ENCODE data around the gene SORCS2.

The SORCS2 gene

DNA sequence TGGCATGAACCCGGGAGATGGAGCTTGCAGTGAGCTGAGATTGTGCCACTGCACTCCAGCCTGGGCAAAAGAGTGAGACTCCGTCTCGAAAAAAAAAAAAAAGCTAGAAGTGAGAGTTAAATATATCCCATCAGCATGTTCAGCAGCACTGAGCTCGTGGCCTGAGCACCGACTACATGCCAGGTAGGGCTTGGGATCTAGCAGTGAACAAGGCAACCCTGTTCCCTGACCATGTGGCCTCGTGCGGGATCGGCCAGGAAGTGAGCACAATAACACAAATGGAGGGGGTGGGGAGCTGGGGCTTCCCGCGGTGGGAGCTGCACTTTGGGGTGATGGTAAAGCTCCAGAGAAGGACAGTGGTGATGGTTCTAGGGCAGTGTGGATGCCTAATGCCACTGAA lies 436.1 kb downstream of the SORCS2 start:
- Histone ChIP-seq H3K4me2 (ENCODE audit: low read length) (no peak overlapping the region), H3K27me3 (ENCODE audit: control insufficient read depth, low read length) (no peaks in the 10 kb centered on the region), H3K4me3 (ENCODE audit: low read length) (no peak overlapping the region), H3K27ac (ENCODE audit: low read depth, low read length) (no peak overlapping the region), H3K36me3 (ENCODE audit: control insufficient read depth, low read length) (no peaks in the 10 kb centered on the region), H3K9me2 (replicated peaks; ENCODE audit: control insufficient read depth, low read length) (no peaks in the 10 kb centered on the region), H3K79me2 (ENCODE audit: control insufficient read depth, low read length) (no peaks in the 10 kb centered on the region), H4K20me1 (ENCODE audit: control insufficient read depth, insufficient read depth, low read depth, low read length) (no peaks in the 10 kb centered on the region), H3K9me3 (ENCODE audit: control insufficient read depth, insufficient read depth, low read length) (no peaks in the 10 kb centered on the region), H3K4me1 (ENCODE audit: control insufficient read depth, low read length) (no peaks in the 10 kb centered on the region), H3F3A (ENCODE audit: control insufficient read depth, insufficient read depth) (no peaks in the 10 kb centered on the region)
- no peak for TF ChIP-seq EZH2phosphoT487 (IDR thresholded peaks at IDR 0.05; ENCODE audit: borderline replicate concordance, low read length)
- TF ChIP-seq, protein P1, sequence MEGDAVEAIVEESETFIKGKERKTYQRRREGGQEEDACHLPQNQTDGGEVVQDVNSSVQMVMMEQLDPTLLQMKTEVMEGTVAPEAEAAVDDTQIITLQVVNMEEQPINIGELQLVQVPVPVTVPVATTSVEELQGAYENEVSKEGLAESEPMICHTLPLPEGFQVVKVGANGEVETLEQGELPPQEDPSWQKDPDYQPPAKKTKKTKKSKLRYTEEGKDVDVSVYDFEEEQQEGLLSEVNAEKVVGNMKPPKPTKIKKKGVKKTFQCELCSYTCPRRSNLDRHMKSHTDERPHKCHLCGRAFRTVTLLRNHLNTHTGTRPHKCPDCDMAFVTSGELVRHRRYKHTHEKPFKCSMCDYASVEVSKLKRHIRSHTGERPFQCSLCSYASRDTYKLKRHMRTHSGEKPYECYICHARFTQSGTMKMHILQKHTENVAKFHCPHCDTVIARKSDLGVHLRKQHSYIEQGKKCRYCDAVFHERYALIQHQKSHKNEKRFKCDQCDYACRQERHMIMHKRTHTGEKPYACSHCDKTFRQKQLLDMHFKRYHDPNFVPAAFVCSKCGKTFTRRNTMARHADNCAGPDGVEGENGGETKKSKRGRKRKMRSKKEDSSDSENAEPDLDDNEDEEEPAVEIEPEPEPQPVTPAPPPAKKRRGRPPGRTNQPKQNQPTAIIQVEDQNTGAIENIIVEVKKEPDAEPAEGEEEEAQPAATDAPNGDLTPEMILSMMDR (IDR thresholded peaks at IDR 0.05; ENCODE audit: low read depth, low read length, poor library complexity, severe bottlenecking), result no peak

DNA sequence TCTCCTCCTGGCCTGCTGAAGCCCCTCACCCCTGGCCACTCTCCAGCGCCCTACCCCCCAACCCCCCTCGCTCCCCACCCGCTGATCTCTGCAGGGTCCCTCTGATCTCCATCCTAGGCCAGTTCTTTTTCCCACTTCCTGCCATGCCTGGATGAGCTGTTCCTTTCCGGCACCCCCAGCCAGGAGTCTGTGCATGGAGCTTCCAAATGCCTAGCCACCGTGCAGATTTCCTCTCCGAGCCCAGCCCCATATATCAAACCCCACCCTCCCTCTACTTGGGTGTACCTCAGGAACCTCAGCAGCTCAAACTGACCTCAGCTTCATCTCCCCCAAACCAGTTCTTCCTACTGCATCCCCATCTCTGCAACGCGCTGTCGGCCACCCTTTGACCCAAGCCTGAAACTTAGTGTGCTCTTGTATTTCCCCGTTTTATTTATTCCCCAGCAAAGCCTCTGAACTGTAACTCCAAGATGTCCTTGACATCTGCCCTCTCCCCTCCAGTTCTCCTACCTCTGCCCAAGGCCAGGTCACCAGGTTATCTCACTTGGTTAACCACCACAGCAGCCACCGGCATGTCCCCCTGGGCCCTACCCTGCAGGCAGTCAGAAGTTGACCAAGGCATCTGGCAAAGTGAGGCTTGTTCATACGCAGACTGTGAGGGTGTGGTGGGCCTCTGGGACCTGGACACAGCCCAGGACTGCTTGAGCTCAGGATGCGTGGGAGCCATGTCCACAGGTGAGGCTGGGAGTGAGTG lies 437.3 kb downstream of the SORCS2 start:
- H3K27ac ChIP-seq (ENCODE audit: low read depth, low read length), result no peak overlapping the region

DNA sequence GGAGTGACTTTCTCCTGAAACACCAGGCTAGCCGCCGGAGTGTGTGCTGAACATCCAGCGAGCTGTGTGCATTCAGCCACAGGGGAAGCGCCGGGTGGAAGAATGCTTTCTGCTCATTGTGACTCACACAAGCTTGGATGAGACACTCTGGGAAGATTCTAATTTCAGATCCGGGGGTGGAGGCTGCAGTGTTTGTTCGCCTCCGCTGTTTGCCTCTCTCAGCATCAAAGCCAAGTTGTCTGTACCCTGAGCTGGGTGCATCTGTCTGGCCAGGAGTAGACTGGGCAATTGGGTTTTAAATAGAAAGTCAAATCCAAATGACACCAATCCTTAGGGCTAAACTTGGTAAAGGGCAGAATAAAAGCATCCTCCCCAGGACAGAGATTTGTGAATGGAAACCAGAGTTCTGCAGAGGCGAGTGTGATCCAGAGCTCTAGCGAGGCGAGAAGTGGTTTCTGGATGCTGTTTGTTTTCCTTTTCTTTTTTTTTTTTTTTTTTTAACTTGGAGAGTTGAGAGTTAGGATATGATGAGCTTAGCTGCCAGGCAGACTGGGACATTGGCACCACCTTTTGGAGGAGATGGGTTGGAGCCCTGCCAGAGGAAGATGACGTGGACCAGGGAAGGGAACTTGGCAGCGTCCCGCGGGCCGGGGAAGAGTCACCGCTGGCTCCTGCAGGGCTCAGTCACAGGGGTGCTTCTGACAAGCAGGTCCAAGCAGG lies 438.4 kb downstream of the SORCS2 start:
- TF ChIP-seq, protein P1 (IDR thresholded peaks at IDR 0.05; ENCODE audit: low read depth, low read length, poor library complexity, severe bottlenecking), result no peak
- TF ChIP-seq EZH2phosphoT487 (IDR thresholded peaks at IDR 0.05; ENCODE audit: borderline replicate concordance, low read length), result no peak
- H3K27me3 ChIP-seq (ENCODE audit: control insufficient read depth, low read length), result no peaks in the 10 kb centered on the region

More for the DNA sequence above, 437.3 kb downstream of the SORCS2 start:
- H3K9me3 ChIP-seq (ENCODE audit: control insufficient read depth, insufficient read depth, low read length), result no peaks in the 10 kb centered on the region
- H3K4me1 ChIP-seq (ENCODE audit: control insufficient read depth, low read length), result no peaks in the 10 kb centered on the region
- no peaks in the 10 kb centered on the region for H3K79me2 ChIP-seq (ENCODE audit: control insufficient read depth, low read length)
- H3K36me3 ChIP-seq (ENCODE audit: control insufficient read depth, low read length), result no peaks in the 10 kb centered on the region
- H3K4me2 ChIP-seq (ENCODE audit: low read length), result no peak overlapping the region
- H3K4me3 ChIP-seq (ENCODE audit: low read length), result no peak overlapping the region
- H4K20me1 ChIP-seq (ENCODE audit: control insufficient read depth, insufficient read depth, low read depth, low read length), result no peaks in the 10 kb centered on the region
- no peaks in the 10 kb centered on the region for H3K27me3 ChIP-seq (ENCODE audit: control insufficient read depth, low read length)
- TF ChIP-seq, protein P1 (IDR thresholded peaks at IDR 0.05; ENCODE audit: low read depth, low read length, poor library complexity, severe bottlenecking), result no peak
- no peak for TF ChIP-seq EZH2phosphoT487 (IDR thresholded peaks at IDR 0.05; ENCODE audit: borderline replicate concordance, low read length)
- no peaks in the 10 kb centered on the region for H3F3A ChIP-seq (ENCODE audit: control insufficient read depth, insufficient read depth)
- no peaks in the 10 kb centered on the region for H3K9me2 ChIP-seq (replicated peaks; ENCODE audit: control insufficient read depth, low read length)

More for the DNA sequence above, 438.4 kb downstream of the SORCS2 start:
- H3K9me3 ChIP-seq (ENCODE audit: control insufficient read depth, insufficient read depth, low read length), result no peaks in the 10 kb centered on the region
- no peaks in the 10 kb centered on the region for H3F3A ChIP-seq (ENCODE audit: control insufficient read depth, insufficient read depth)
- no peaks in the 10 kb centered on the region for H3K4me1 ChIP-seq (ENCODE audit: control insufficient read depth, low read length)
- H3K9me2 ChIP-seq (replicated peaks; ENCODE audit: control insufficient read depth, low read length), result no peaks in the 10 kb centered on the region
- no peak overlapping the region for H3K4me2 ChIP-seq (ENCODE audit: low read length)
- H3K36me3 ChIP-seq (ENCODE audit: control insufficient read depth, low read length), result no peaks in the 10 kb centered on the region
- H4K20me1 ChIP-seq (ENCODE audit: control insufficient read depth, insufficient read depth, low read depth, low read length), result no peaks in the 10 kb centered on the region
- H3K4me3 ChIP-seq (ENCODE audit: low read length), result no peak overlapping the region
- no peak overlapping the region for H3K27ac ChIP-seq (ENCODE audit: low read depth, low read length)
- no peaks in the 10 kb centered on the region for H3K79me2 ChIP-seq (ENCODE audit: control insufficient read depth, low read length)

Data from DOHH2 (cell line).